ENCODE measurements around the gene SOCS4. TPM values are rescaled to one million over a fixed set of nuclear protein-coding genes. Genes with fewer than 3 reads are reported as not detected.
"Not testable (repeated sequence)": the region's sequence is repeated elsewhere in the genome, so short reads cannot be mapped to it uniquely, and the experiment has no call there.

The SOCS4 gene
- total RNA-seq, 1 donor from 2014 or later = 17.9 TPM

GRCh38 chr14:55059333-55059732 lies 32.3 kb downstream of the SOCS4 start:
- intact Hi-C loops (cut with DNase I) = no loop called here

GRCh38 chr14:55062517-55063351 lies 35.7 kb downstream of the SOCS4 start:
- ATAC-seq (peak in 1 of 2 donors; percentile 25), DNase-seq (no peak)
- no peaks in the 10 kb centered on the region for H3K9me3 ChIP-seq
- no peak overlapping the region for H3K27ac ChIP-seq
- H3K4me3 ChIP-seq = no peak overlapping the region
- peaks cover 66% of the 10 kb centered on the region for H3K36me3 ChIP-seq
- TF ChIP-seq CTCF (IDR thresholded peaks at IDR 0.05) = no peak
- no peaks in the 10 kb centered on the region for H3K27me3 ChIP-seq (ENCODE audit: low read depth)
- intact Hi-C loops (cut with DNase I) = no loop called here
- H3K4me1 ChIP-seq = peaks cover 9% of the 10 kb centered on the region

More at GRCh38 chr14:55059333-55059732, 32.3 kb downstream of the SOCS4 start:
- no peak for TF ChIP-seq CTCF (IDR thresholded peaks at IDR 0.05)
- DNase-seq (no peak), ATAC-seq (no peak)
- Histone ChIP-seq H3K27ac (no peak overlapping the region), H3K36me3 (peaks cover 51% of the 10 kb centered on the region), H3K4me3 (no peak overlapping the region), H3K4me1 (peaks cover 23% of the 10 kb centered on the region), H3K9me3 (no peaks in the 10 kb centered on the region), H3K27me3 (ENCODE audit: low read depth) (no peaks in the 10 kb centered on the region)

- H3K9me3 ChIP-seq; H3K27me3 ChIP-seq (ENCODE audit: low read depth); ATAC-seq; intact Hi-C loops (cut with DNase I); H3K4me1 ChIP-seq; H3K27ac ChIP-seq; DNase-seq; H3K4me3 ChIP-seq: not testable (repeated sequence)
- peaks cover 56% of the 10 kb centered on the region for H3K36me3 ChIP-seq
These were observed 37.9 kb downstream of the SOCS4 start for GRCh38 chr14:55064896-55065295.

- intact Hi-C loops (cut with DNase I) = no loop called here
- peaks cover 56% of the 10 kb centered on the region for H3K36me3 ChIP-seq
- no peak for ATAC-seq
- H3K27ac ChIP-seq = no peak overlapping the region
- DNase-seq = no peak
- no peak for TF ChIP-seq CTCF (IDR thresholded peaks at IDR 0.05)
- H3K9me3 ChIP-seq = no peaks in the 10 kb centered on the region
- no peak overlapping the region for H3K4me3 ChIP-seq
- H3K27me3 ChIP-seq (ENCODE audit: low read depth) = no peaks in the 10 kb centered on the region
- H3K4me1 ChIP-seq = peaks cover 5% of the 10 kb centered on the region
These were observed 38.4 kb downstream of the SOCS4 start for GRCh38 chr14:55065411-55065810.

GRCh38 chr14:55066223-55066622 lies 39.2 kb downstream of the SOCS4 start:
- no peaks in the 10 kb centered on the region for H3K9me3 ChIP-seq
- peaks cover 54% of the 10 kb centered on the region for H3K36me3 ChIP-seq
- intact Hi-C loops (cut with DNase I) = no loop called here
- H3K27ac ChIP-seq = no peak overlapping the region
- TF ChIP-seq CTCF (IDR thresholded peaks at IDR 0.05) = no peak
- no peak for DNase-seq
- H3K4me1 ChIP-seq = peaks cover 5% of the 10 kb centered on the region
- no peak for ATAC-seq
- no peaks in the 10 kb centered on the region for H3K27me3 ChIP-seq (ENCODE audit: low read depth)
- no peak overlapping the region for H3K4me3 ChIP-seq

- no peak for DNase-seq
- Histone ChIP-seq H3K27ac (peak overlapping the region; percentile 68), H3K27me3 (ENCODE audit: low read depth) (no peaks in the 10 kb centered on the region), H3K4me1 (peaks cover 21% of the 10 kb centered on the region), H3K36me3 (peaks cover 9% of the 10 kb centered on the region), H3K4me3 (no peak overlapping the region), H3K9me3 (no peaks in the 10 kb centered on the region)
- no peak for TF ChIP-seq CTCF (IDR thresholded peaks at IDR 0.05)
- intact Hi-C loops (cut with DNase I) = no loop called here
- ATAC-seq = peak in 1 of 2 donors; percentile 39
These were observed 44.0 kb downstream of the SOCS4 start for GRCh38 chr14:55070981-55071411.
